NCI-H187 treated with DMSO at 0.1 percent for 48 hours (cell line): ENCODE measurements around the gene PMEPA1.

ENCODE experiments used
- DNase-seq: peaks from one replicate; lab custom pipeline; 2025; lab: John Stamatoyannopoulos, UW

Gene PMEPA1

DNA sequence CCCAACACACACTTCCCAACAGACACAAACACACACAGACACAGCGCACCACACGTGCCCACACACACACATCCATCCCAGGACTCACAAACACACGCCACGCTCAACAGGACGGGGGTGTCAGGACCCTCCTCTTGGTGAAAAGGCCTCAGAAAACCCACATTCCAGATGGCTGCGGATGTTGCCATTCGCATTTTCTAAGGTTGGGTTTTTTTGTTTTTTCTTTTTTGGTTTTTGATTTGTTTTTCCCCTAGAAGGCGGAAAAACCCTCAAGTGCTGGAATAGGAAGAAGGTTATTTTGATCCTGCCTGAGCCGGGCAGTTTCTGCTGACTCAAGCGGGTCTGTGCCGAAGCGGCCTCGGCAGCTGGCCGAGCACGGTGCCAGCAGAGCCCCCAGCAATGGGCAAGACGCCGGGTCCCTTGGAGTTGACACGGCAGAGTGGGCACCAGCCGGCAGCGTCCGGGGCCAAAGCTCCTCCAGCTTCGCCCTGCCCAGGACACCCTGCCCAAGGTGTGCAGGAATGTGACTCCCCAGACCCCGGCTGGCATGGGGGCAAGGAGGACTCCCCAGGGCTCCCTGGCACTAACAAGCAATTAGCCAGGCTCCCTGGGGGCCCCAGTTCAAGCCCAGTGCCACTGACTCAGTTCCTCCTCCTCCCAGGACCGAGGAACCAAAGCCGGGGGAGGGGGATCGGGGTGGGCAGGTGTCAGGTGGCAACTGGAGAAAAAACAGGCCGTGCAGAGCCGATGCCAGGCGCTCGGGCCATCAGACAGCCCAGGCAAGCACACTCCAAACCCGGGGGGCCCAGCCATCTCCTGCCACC is 48.7 kb downstream of the PMEPA1 start:
- no peak for DNase-seq

DNA sequence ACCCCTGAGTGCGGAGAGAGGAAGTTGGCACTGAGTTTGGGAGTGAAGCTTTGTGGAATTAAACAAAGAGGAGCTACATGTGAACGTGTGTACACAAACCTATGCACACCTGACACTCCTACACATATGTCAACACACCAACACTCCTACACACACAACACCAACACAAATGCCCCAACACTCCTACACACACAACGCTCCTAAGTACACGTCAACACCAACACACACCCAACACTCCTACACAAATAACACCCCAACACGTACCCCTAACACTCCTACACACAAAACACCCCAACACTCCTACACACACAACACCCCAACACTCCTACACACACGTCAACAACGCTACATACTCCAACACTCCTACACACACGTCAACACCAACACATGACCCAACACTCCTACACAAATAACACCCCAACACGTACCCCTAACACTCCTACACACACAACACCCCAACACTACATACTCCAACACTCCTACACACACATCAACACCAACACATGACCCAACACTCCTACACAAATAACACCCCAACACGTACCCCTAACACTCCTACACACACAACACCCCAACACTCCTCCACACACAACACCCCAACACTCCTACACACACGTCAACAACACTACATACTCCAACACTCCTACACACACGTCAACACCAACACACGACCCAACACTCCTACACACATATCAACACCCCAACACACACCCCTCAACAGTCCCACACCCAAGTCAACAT is 49.5 kb downstream of the PMEPA1 start:
- no peak for DNase-seq

DNA sequence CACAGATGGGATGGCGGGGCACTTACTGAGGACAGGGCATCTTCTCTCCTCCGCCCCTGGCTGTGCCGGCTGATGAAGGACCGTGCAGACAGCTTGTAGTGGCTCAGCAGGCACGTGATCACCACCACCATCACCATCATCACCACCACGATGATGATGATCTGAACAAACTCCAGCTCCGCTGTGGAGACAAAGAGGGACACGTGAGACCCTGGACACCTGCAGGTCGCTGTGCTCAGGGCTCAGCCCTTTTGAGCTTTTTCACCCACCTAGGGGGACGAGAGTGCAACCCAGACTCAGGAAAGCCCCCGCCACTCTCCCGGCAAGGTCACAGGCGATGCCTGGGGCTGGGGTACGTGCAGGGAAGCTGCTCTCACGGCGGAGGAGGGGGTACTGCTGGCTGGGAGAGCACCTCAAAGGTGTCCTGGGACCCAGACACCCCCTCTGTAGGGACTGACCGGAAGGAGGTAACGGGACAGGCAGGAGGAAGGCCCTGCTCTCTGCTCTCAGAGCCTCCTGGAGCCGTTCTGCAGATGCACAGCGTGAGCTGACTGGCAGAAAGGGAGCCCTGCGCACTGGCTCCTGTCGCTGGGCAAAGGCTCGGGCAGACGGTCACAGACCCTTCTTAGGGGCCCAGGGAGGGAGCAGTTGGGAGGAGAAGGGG is 50.2 kb downstream of the PMEPA1 start:
- DNase-seq, result no peak

DNA sequence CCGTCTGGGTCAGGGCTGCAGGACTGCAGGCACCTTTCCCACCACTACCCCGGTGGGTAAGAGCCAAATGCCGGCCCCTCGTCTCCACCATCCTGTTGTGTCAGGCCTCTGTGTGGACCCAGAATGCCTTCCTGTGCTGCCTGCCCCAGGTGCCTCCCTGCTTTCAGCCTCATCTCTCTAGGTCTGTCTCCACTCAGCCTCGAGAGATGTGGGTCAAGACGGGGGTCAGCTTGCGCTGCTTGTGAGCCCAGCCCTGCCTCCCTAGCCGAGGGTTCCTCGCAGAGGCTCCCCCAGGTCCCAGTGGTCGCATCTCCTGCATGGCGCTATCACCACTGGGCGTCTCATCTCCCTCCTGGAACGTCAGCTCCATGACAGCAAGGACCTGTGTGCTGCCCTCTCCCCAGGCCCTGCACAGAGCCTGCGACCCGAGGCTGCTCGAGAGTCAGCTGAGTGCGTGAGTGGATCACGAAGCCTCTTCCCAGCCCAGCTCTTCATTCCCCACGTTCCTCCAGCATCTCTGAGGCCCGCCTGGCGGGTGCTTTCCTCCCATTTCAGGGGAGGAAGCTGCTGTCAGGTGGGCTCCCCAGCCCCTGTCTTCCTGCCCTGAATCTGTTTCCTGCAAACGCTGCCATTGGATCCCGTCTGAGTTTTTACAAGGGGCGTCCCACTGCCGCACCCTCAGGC is 50.8 kb downstream of the PMEPA1 start:
- no peak for DNase-seq

DNA sequence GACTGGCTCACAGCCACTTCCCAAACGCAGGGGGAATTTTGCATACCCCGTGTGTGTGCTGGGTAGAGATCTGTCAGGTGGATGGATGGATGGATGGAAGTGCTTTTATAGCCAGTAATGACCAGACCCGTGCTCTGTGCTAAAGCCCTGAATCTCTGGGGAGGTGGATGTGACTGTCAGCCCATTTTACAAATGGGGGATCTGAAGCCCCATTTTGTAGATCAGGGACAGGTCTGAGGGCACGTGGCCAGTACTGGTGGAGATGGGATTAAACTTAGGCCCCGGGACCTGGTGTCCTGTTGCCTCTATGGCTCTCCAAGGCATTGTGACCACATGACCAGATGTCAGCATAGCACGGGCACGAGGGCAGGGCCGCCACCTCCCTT is 51.4 kb downstream of the PMEPA1 start:
- DNase-seq, result no peak

DNA sequence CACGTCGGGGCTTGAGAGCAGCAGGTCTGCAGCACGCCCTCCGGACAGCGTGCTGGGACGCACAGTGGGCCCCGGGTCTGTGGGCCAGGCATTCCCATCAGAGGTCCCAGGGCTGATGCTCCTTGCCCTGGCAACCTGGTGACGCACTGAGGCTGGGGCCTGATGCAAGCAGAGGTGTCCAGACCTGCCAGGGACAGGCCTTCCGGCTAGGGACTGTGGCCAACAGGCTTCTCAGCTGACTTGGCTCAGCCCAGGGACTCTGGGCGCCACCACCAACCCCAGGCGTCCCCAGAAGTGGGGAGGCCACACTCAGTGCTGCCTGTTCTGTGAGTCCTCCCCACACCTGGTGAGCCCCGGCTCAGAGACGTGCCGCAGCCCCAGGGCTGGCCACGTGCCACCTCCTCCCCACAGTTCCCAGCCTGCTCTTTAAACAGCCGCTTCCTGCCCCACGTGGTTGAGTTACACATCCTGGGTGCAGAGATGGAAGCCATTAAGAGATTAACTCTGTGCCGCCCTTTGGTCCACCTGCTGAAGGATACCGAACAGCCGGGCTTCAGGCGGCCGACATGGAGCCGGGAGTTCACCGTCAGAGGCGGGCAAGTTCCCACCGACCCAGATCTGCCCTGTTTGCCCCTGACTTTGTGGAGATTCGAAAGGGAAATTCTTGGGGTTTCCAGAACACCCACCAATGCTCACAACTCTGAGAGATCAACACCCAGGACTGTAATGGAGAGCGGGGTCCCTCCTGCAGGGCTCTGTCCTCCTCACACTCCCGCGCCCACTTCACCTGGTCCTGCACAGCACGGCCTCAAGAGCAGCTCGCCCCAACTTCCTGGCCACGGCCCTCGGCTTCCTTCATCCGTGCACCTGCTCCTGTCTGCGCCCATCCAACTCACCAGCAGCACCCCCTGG is 52.0 kb downstream of the PMEPA1 start:
- no peak for DNase-seq

DNA sequence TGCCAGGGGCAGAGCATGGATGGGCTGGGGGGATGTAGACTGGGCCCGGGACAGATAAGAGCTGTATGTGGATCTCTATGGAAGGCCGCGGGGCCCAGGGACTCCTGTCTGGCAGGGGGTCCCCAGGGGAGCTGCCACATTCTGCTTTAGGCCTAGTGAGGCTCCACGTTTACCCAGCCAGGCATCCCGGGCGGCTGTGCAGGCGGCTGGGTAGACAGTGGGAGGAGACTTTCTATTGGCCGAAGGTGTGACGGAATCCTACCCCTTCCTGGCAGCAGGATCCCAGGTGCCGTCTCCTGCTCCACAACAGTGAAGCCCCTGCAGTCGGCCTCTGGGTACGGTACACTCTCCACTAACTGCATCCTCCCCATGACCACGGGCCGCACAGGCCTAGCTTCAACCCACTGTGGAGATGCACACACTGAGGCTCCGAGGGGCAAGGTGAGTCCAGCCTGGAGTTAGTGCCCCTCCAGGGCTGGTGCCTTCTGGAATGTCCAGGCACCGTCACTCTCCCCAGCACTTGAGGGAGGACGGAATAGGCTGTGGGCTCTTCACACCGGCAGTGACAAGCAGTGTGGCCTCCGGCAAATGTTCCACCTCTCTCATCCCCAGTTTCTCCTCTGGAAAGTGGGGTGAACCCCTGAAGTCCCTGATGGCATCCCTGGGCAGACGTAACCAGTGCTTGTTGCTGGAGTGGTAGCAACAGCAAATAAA is 52.8 kb downstream of the PMEPA1 start:
- no peak for DNase-seq

DNA sequence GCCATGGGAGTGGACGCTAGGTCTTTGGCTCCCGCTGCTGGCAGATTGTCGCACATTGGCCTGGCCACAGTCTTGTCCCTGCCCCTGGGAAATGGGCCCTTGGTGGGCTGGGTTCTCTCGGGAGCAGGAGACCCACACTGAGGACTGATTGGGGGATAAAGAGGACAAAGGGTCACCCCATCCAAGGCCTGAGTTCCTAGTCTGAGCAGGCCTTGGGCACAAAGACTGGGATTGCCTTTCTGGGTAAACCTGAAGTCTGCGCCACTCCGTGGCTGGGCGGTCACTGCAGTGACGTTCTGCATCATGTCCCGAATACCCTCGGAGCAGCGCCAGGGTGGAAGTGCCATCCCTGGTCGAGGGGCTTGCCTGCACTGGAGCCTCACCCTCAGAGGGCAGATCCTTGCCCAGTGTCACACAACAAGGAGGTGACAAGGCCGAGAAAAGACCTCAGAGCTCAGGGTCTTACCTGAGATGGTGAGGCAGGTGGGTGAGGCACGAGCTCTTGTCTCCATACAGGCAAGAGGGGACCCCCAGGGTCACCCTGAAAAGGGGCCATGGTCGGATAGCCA is 53.5 kb downstream of the PMEPA1 start:
- DNase-seq, result no peak

DNA sequence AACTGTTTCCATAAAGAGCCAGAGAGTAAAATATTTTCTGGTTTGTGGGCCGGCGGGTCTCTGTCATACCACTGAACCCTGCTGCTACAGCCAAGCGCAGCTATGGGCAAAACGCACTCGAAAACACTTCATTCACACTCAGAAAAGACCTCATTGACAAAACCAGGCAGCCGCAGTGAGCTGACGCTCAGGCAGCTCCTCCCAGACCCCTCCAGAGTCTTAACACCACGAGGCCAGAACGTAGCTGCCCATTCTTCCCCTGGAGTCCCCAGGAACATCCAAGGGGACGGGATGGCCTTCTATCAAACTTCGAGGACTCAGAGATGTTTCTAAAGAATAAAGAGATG is 54.0 kb downstream of the PMEPA1 start:
- no peak for DNase-seq

DNA sequence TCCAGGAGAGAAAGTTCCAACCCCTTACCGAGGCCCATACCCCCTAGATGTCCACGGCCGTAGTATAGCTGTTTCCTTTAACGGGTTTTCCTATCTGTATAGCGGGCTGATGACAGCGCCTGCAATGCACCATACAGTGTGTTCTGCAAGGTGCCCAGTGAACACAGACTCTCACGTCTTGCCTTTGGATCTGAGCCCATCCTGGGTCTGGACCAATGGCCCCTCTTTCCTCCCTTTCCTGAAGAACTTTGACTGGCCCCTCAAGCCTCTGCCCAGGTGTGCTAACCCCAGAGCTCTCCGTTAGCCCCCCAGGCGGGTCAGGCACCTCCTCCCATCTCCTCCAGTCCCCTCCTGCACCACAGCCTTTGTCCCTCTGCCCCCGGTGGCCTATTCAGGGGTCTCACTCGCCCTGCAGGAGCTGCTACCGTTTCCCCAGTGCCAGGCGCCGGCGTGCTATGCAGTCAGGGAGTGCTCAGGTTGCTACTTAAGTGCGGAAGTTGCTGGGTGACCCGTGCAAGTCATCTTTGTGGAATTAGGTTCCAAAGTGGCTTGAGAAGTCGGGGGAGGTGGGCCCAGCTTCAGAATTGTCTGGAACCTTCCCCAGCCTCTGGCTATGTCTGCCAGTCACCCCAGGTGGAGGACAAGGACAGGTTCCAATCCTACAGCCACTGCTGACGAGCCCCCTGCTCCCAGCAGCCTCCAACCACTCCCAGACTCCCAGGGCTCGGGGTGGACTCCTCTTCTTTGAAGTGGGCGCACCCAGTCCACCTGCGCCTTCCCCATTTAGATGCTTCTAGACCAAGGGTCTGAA is 54.6 kb downstream of the PMEPA1 start:
- no peak for DNase-seq

DNA sequence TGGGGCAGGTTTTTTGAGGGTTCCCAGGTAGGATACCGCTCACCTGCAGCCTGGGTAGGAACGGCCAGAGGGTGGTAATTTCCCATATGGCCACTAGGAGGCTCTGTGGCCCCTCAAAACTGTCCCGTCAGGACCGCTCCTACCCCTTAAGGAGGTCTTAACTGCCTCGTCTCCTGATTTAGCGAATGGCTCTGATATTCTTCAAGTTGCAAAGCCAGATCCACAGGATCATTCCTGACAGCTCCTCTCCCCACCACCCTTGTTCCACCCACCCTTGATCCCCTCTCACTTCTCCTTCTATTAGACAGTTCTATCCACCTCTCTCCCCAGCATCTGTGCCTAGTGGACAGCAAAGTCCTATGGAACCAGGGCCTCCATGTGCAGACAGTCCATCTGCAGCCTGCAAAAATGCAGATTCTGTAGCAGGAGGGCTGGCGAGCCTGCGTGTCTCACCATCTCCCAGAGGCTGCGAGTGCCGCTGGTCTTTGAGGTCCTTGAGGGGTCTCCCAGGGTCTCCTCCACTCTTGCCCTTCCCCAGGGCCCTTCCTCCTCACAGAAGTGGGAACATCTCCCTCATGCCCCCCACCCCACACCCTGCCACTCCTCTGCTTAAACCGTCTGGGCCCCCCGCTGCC is 55.3 kb downstream of the PMEPA1 start:
- DNase-seq, result no peak

DNA sequence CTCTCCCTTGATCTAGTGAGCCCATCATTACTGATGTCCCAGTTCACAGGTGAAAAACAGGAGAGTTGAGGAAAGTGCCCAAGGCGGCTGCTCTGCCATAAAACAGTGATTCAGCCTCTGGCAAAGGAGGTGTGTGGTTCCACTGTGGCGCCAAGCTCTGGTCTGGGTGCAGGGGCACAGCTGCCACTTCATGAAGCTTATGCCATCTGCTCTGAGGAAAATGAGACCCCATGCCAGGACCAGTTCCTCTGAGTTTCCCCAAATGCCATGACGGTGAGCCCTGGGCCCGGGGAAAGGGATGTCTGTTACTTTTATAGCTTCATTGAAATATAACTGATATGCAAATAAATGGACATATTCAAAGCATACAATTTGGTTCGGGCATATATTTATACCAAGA is 55.9 kb downstream of the PMEPA1 start:
- no peak for DNase-seq

DNA sequence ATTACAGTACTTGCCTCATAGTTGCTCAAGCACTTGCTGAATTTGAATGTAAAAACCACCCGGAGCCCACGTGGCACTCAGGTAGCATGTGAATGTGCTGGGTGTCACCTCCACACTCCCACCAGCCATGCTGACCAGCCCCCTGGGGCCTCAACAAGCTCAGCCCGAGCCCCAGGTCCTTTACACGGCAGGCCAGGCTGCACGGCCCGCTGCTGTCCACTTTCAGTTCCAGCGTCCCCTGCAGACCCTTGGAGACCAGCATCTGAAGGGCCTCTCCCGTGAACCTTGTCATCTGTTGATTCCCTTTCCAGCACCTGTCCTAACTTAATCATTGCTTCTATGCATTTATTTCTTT is 56.3 kb downstream of the PMEPA1 start:
- no peak for DNase-seq

DNA sequence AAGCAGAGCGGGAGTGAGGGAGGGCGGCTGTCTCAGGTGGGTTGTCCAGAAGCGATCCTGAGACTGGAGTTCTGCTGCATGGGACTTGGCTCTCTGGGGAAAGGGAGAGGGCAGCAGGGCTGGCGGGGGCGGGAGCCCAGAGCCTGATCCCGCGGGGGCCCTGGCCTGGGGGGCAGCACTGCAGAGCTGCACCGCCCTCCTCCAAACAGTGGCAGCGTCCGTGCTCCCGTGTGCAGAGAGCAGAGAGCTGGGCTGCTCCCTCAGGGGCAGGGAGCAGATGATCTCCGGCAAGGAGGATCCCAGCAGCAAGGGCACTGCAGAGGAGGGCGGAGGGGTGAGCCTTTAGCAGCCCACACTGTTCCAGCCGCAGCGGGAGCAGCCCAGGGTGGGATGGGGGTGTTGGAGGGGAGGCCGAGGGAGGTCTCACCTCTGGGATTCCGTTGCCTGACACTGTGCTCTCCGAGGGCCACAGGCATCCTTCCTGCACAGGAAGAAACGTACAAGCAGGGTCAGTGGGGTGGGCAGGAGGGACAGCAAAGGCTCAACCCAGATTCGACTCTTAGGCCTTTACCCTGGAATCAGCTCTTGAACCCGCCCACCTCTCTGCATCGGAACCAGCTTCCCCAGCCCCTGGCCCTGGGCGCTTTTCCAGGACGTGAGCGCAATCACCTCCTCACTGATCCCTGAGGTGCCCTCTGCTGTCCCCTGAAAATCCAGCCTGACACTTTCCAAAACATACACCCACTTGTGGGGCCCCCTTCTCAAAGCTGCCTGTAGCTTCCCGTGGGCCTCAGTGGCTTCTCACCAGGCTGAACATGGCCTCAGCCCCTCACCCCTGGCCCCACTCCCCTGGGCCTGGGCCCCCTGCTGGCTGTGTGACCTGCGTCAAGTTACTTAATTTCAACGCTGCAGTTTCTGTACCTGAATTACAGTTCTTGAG is 56.9 kb downstream of the PMEPA1 start:
- no peak for DNase-seq

DNA sequence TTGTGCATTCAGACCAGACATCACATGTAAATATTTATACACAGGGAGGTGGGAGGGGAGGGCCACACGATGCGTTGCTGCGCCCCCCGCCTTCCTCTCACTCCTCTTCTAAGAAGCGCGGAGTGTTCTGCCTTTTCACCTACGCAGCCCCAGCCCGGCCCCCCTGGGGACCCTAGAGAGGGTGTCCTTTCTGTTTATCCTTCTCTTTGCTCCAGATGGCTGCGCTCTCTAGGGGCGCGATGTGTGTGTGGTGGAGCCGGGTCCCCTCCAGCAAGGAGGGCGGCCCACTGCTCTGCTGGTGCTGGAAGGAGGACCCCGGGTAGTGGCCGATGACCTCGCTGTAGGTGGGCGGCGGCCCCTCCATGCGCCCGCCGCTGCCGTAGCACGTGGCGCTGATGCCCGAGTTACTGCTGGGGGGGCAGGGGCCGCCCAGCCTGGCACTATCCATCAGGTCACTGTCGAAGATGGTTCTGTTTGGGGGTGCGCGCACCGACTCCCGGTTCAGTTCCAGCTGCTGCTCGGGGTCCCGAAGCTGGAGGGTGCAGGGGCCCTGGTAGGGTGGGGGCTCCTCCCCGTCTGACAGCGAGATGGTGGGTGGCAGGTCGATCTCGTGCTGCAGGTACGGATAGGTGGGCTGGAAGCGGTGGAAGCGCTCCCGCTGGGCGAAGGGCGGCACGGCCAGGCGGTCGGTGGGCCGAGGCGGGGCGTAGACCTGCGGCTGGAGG is 57.8 kb downstream of the PMEPA1 start:
- no peak for DNase-seq

DNA sequence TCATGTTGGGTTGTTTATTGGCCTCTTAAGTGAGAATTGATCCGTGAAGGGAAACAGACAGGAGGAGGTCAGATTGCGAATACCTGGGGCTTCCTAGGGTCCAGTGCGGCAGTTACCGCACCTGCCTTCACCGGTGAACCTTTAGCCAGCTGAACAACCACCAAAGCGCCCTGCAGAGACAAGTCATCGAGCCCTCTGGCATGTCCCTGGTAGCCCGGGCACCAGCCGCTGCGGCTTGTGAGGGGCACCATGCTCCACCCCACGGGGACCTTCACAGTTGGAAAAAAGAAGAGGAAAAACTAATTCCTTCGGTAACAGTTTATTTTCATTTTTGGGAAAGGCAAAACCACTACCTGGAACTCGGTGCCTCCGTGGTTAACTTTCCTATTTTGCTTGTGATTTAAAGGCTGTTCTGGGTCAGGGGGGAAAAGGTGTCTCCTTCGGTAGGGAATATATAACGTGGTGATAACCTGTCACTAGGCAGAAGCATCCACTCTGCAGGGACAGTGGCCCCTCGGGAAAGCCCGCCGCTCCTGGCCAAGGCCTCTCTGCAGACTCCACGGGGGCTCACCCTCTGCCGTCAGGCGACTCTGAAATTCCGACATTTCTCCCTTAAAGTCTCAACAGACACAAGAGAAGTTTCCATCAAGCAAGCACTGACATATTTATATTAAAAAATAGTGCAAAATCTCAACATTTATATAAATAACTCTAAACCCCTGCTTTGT is 58.9 kb downstream of the PMEPA1 start:
- DNase-seq, result no peak

DNA sequence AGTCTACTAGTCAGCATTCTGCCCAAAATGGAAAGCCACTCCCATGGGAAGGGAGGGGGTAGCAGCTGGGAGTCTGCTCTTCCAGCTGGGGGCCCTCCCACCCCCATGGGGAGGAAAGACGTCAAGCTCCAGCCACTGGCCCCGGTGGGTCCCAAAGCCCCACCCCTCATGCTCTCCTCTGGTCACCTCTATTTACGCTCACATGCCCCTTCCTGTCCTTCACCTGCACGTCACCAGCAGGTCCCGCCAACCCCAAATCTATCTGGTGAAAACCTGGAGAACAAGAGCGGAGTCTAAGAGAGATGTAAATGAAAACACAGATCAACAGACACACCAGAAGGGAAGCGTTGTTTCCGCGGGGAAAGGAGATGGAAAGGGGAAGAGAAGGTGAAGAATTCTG is 59.5 kb downstream of the PMEPA1 start:
- no peak for DNase-seq
